Kidney tubule cell (primary cell): ENCODE measurements around the gene MYO7A.

Source experiments
- DNase-seq: peaks from one replicate; pipeline ENCODE4 v3.0.0-alpha.2; 2018; ENCODE audit warnings: low spot score

MYO7A gene

GRCh38 chr11:77186302-77186701, 58.3 kb downstream of the MYO7A start:
- no peak for DNase-seq

- no peak for DNase-seq
These were observed 59.2 kb downstream of the MYO7A start for GRCh38 chr11:77187111-77187750.

GRCh38 chr11:77187776-77188632, 60.0 kb downstream of the MYO7A start:
- DNase-seq: peak; percentile 66

- no peak for DNase-seq
These were observed 60.8 kb downstream of the MYO7A start for GRCh38 chr11:77188633-77189491.

- DNase-seq: no peak
These were observed 61.7 kb downstream of the MYO7A start for GRCh38 chr11:77189588-77190210.

GRCh38 chr11:77190331-77191075, 62.5 kb downstream of the MYO7A start:
- DNase-seq: no peak

- no peak for DNase-seq
These were observed 63.4 kb downstream of the MYO7A start for GRCh38 chr11:77191429-77191822.

GRCh38 chr11:77191823-77192495, 63.9 kb downstream of the MYO7A start:
- peak; percentile 83 for DNase-seq

GRCh38 chr11:77193167-77193566, 65.1 kb downstream of the MYO7A start:
- DNase-seq: no peak

- no peak for DNase-seq
These were observed 66.1 kb downstream of the MYO7A start for GRCh38 chr11:77193911-77194830.

- DNase-seq: no peak
These were observed 67.2 kb downstream of the MYO7A start for GRCh38 chr11:77195071-77195755.

GRCh38 chr11:77196961-77197360, 68.9 kb downstream of the MYO7A start:
- DNase-seq: no peak

GRCh38 chr11:77197626-77198320, 69.7 kb downstream of the MYO7A start:
- no peak for DNase-seq

- peak; percentile 5 for DNase-seq
These were observed 70.4 kb downstream of the MYO7A start for GRCh38 chr11:77198440-77198849.

GRCh38 chr11:77199137-77199745, 71.2 kb downstream of the MYO7A start:
- no peak for DNase-seq

- DNase-seq: no peak
These were observed 72.6 kb downstream of the MYO7A start for GRCh38 chr11:77200351-77201268.

GRCh38 chr11:77201370-77201769, 73.3 kb downstream of the MYO7A start:
- DNase-seq: no peak
